SH-SY5Y (cell line): ENCODE measurements around the gene HBE1.

Experiments
- GATA2 ChIP-seq: IDR thresholded peaks from 2 replicates; pipeline ENCODE4 v1.6.1; 2011; ENCODE audit warnings: mild to moderate bottlenecking, low read depth, low read length
- GATA3 ChIP-seq: IDR thresholded peaks from 2 replicates; pipeline ENCODE4 v1.6.1; 2011; ENCODE audit warnings: low read depth, mild to moderate bottlenecking, low read length, moderate library complexity

The HBE1 gene

DNA sequence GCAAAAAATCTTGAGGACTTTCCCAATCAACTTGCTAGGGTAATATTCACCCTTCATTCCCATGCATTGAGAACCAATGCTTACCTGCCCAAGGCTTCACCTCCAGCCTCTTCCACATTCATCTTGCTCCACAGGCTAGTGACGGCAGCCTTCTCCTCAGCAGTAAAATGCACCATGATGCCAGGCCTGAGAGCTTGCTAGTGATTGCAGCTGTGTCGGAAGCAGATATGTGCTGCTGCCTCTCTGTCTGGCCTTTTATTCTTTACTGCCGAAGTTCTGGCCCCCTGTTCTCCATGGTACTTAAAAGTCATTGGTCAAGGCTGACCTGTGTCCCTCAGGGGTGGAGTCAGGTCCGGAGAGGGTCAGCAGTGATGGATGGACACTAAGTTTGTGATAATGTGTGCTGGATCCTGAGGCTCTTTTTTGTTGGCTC lies at the start of gene HBE1:
Gene HBE1 (minus strand): TSS at position 231 of the 433 bp plus-strand sequence. CDS start 55 bp downstream, at position 176.
- no peak for TF ChIP-seq GATA3
- no peak for TF ChIP-seq GATA2

DNA sequence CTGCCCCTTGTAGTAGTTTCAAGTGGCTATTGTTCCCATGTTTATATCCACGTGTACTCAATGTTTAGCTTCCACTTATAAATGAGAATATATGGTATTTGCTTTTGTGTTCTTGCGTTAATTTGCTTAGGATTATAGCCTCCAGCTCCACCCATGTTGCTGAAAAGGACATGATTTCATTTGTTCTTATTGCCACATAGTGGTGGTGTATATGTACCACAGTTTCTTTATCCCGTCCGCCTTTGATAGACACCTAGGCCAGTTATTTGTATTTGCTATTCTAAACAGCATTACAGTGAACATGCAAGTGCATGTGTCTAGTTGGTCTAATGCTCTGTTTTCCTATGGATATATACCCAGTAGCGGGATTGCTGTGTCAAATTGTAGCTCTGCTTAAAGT lies 47.5 kb upstream of the HBE1 start:
- no peak for TF ChIP-seq GATA3

DNA sequence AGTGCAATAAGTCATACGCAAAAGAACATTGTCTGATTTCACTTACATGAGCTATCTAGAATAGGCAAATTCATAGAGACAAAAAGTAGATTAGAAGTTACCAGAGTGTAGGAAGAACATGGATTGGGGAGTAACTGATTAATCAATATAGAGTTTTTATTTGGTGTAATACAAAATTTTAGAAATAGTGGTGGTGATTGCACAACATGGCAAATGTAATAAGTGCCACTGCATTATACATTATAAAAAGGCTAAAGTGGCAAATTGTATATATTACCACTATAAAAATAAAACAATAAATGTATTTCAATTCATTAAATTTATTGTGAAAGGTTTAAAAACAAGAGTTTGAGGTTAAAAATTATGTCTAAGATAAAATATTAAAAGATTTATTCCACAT lies 40.7 kb upstream of the HBE1 start:
- TF ChIP-seq GATA2 (no peak), GATA3 (no peak)

DNA sequence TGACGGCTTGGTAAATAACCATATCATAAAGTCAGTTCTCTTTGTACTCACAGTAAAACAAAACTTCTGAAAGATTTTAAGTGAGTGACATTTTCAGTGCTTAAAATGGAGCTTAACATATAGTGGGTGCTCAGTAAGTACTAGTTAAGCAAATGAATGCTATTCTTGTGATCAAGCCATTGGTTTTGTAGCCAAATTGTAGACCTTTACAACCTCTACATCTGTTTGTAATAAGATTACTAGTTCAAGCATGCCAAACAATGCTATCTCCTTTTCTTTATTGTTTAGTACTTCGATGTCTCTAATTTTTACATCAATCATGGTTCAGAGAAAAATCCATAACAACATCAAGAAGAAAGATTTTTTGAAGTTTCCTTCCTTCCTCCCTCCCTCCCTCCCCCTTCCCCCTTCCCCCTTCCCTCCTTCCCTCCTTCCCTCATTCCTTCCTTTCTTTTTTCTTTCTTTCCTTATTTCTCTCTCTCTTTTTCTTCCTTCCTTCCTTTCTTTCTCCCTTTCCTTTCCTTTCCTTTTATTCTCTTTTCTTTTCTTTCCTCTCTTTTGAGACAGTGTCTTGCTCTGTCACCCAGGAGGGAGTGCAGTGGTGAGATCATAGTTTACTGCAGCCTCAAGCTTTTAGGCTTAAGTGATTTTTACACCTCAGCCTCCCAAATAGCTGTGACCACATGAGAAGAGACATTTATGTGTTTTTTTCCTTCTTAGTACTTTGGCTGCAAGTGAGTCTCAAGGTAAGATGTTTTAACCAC lies 37.7 kb upstream of the HBE1 start:
- TF ChIP-seq GATA3: no peak
- no peak for TF ChIP-seq GATA2

DNA sequence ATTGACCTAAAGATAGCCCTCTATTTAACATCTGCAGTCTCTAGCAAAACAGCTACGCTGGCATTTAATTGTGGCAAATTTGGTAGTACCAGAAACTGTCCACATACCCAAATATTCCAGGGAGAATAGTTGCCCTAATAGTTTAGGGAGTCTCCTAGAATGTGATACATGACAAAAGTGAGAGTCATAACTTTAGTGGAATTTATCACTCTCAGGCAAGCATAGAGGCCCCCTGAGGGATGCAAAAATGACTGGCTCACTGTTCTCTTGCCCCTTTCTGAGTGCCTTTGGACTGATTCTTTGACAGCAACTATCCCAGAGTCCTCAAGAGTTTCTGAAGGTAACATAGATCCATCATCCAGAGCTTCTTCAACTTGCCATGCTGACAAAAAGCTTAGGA lies 34.3 kb upstream of the HBE1 start:
- TF ChIP-seq GATA2: no peak
- TF ChIP-seq GATA3: no peak

DNA sequence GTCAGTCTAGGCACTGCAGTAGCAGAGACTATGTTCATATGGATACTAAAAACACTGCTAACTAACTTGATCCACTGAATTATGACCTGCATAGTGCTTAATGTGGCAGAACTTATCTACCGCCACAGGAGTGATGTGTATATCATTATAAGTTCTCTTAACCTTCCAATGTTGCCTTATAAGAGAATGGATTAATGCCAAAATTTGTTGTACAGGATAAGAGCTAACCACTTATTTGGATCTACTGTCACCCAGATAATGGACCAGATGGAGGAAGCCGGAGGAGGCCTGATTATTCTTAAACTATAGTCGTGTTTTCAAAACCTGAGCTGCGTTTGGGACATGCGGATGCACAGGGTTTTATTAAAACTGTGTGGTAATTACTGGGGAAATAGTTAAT lies 33.9 kb upstream of the HBE1 start:
- TF ChIP-seq GATA3 (no peak), GATA2 (no peak)

DNA sequence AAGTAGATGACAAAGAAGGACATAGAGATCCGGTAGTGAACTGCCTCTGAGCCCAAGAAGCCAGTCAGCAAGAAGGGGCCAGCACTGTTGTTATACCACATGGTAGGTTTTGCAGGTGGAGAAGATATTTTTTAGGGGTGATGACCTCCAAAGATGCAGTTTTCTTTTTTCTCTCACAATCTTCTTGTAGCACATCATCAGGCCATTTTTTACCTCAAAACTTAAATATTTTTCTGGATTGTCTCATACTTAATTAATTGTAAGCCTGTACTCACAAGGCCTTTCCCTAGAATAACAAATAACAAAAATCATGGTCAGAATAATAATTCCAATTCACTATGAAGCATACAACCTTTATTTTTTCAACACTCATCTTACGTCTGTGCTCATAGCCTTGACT lies 32.1 kb upstream of the HBE1 start, which contains the start of gene OR51B4:
Gene OR51B4 (minus strand): TSS at position 101 of the 400 bp plus-strand sequence. CDS start 0 bp downstream, at position 101.
- TF ChIP-seq GATA2 (no peak), GATA3 (no peak)

DNA sequence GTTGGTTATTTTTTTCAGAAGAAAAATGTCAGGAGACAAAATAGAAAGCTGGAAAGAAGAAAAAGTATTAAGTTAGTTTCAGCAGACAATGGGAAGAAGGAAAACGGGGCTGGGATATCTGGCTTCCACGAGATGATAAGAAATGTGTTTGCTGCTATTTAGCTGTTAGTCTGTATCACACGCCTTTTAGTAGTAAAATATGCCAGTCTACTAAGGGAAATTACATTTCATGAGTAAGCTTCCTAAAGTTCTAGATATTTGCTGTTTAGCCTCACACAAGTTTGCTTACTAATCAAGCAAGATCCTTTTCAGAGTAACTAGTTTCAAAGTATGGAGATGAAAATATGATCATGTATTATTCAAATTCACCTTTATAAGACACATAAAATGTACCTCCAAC lies 30.5 kb upstream of the HBE1 start:
- TF ChIP-seq GATA3 (no peak), GATA2 (no peak)

DNA sequence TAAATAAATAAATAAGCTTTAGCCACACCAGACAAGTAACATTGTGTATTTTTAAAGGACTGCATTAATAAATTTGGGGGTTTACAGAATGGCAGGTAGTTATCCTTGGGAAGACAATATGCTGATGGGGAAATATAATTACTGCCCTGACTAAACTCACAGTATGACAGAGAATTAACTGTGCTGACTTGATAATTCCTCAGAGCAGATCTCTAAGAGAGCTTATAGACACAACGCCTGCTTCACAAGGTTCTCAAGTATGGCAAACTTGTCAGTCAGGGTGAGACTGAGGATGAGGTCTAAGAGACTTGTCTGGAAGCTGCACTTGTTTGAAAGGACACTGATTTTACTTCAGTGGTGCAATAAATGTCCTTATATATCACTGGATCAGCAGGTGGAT lies 28.7 kb upstream of the HBE1 start:
- no peak for TF ChIP-seq GATA2

DNA sequence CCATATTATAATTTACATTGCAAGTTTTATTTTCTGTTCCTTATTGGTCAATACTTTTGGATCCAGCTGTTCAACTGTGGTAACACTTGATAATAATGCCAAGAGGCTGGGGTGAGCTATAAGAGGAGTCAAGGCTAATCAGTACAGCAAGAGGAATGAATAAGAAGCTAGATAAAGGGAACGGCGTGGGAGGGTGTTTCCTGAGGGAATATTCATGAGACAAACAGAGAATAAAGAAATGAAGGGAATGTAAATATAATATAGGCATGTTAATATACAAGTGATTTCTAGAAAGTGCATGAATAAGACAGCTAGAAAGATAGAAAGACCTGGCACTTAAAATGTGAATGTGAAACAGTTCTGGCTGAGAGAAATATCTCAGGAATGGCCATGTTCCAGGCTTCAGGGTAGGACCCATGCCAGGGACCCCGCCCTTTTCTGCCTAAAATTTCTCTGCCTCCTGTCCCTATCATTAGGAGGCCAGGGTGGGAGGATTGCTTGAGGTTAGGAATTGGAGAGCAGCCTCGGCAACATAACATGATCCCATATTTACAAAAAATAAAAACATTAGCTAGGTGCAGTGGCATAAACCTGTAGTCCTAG lies 28.1 kb upstream of the HBE1 start:
- TF ChIP-seq GATA2 (no peak), GATA3 (no peak)

DNA sequence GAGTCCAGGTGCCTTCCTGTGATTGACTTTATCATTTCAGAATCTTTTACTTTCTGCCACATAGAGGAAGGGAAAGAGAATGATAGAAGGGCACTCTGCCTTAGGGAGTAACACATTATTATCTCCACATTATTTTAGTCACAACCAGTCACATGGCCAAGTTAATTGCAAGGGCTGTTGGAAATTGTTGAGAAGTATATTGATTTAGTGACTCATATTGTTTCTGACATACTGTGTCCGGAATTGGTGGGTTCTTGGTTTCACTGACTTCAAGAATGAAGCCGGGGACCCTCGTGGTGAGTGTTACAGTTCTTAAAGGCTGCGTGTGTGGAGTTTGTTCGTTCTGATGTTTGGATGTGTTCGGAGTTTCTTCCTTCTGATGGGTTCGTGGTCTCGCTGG lies 23.3 kb upstream of the HBE1 start:
- TF ChIP-seq GATA2 (no peak), GATA3 (no peak)

DNA sequence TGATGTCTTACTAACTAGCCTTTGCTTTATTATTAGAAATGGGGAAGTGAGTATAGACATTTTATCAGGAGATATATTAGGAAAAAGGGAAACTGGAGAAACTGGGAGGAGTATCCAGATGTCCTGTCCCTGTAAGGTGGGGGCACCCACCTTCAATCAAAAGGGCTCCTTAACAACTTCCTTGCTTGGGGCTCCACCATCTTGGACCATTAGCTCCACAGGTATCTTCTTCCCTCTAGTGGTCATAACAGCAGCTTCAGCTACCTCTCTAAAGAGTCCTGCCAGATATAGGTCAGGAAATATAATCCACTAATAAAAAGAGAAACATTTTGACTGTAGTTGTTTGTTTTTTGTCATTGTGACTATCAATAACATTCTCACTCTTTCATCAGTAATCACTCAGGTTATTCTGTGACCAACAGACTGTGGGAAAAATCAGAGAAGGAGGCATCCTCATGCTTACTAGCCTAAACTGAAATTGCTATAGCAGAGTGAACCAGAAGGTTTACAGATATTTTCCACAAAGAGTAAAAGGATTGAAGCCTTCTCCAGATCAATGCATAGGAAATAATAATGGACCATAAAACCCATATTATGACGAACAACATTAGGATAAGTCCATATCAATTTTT lies 21.6 kb upstream of the HBE1 start:
- TF ChIP-seq GATA2: no peak
- TF ChIP-seq GATA3: no peak

DNA sequence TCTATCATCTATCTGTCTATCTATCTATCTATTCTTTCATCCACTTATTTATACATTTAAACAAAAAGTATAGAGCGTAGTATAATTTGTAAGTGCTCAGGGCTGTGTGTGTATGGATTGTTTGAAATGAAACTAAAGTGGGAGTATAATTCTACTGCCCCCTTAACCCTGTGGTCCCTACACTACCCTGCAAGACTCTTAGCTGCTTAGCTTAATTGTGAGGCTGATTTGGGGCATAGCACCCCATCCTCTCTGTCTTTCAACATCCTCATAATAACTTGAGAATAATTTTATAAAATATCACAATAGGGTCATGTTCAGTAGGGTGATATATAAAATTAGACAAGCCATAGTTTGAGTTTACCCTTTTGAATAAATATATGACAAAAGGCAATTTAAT lies 20.4 kb upstream of the HBE1 start:
- TF ChIP-seq GATA2: no peak
- no peak for TF ChIP-seq GATA3

DNA sequence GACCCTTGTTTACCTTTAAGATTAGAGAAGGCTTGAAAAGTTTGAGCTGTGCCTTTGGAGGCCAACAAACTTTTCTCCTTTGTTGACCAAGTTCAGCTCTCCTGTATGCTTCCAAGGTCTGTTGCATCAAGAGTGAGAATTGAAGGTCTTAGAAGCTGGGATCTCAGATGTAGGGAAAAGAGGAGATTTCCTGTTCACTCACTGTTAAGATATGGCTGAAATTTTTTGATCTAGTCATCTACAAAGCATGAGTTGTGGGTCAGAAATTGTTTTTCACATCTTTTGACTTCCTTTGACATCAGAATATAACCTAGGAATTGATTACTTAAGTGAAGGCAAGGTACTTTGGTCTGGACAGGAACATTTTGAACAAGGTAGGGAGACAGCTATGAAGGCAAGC lies 20.0 kb upstream of the HBE1 start:
- TF ChIP-seq GATA2: no peak
- no peak for TF ChIP-seq GATA3
